GM10847 (cell line): ENCODE results near the gene ZNF350.

Experiments used
- POLR2A ChIP-seq: IDR thresholded peaks from 2 replicates; pipeline ENCODE4 v1.6.1; 2011; ENCODE audit not compliant: insufficient read length; ENCODE audit errors: extremely low read depth

Gene ZNF350

GRCh38 chr19:51916167-51916566 is 70.5 kb downstream of the ZNF350 start:
- no peak for TF ChIP-seq POLR2A

- no peak for TF ChIP-seq POLR2A
Measured at GRCh38 chr19:51915324-51915867, 71.2 kb downstream of the ZNF350 start.
